Mesenchymal stem cell (in vitro differentiated cells and primary cell): ENCODE results near the gene C17orf67.

Experiments used
- DNase-seq: peaks from one replicate; pipeline ENCODE4 v3.0.0-alpha.2; 2013
- H2AFZ ChIP-seq: one replicate; pipeline ENCODE4 v1.6.1; 2013; ENCODE audit warnings: low read depth, mild to moderate bottlenecking, control low read depth, inconsistent platforms, low read length, moderate library complexity
- H2AK5ac ChIP-seq: 2 replicates; pipeline ENCODE4 v1.6.1; 2013; ENCODE audit warnings: low read length, moderate library complexity, mild to moderate bottlenecking, inconsistent platforms; ENCODE audit not compliant: severe bottlenecking
- H2BK120ac ChIP-seq: one replicate; pipeline ENCODE4 v1.6.1; 2013; ENCODE audit warnings: low read depth, mild to moderate bottlenecking, inconsistent platforms, low read length, moderate library complexity
- H2BK12ac ChIP-seq, 2 experiments: one replicate each; pipeline ENCODE4 v1.6.1; 2013; ENCODE audit warnings: inconsistent platforms in 2 of 2, low read length in 2 of 2, mild to moderate bottlenecking in 2 of 2, moderate library complexity in 2 of 2, control low read depth in 1 of 2
- H2BK15ac ChIP-seq: one replicate; pipeline ENCODE4 v1.6.1; 2013; ENCODE audit warnings: mild to moderate bottlenecking, low read depth, inconsistent platforms; ENCODE audit not compliant: poor library complexity, severe bottlenecking
- H2BK5ac ChIP-seq: 2 replicates; pipeline ENCODE4 v1.6.1; 2013; ENCODE audit warnings: low read depth, mild to moderate bottlenecking, low read length, control low read depth, inconsistent platforms; ENCODE audit not compliant: poor library complexity, severe bottlenecking
- H3K14ac ChIP-seq, 2 experiments: one replicate each; pipeline ENCODE4 v1.6.1; 2013; ENCODE audit warnings: inconsistent platforms in 2 of 2, low read length in 2 of 2, control low read depth in 1 of 2, mild to moderate bottlenecking in 1 of 2, moderate library complexity in 1 of 2
- H3K18ac ChIP-seq, 2 experiments: one replicate each; pipeline ENCODE4 v1.6.1; 2013; ENCODE audit warnings: inconsistent platforms in 2 of 2, low read length in 2 of 2, control low read depth in 1 of 2, low read depth in 1 of 2, mild to moderate bottlenecking in 1 of 2
- H3K23ac ChIP-seq, 2 experiments: one replicate each; pipeline ENCODE4 v1.6.1; 2013; ENCODE audit warnings: inconsistent platforms in 2 of 2, low read length in 2 of 2, mild to moderate bottlenecking in 2 of 2, moderate library complexity in 2 of 2, control low read depth in 1 of 2
- H3K27ac ChIP-seq: 2 replicates; pipeline ENCODE4 v1.5.1; 2013; ENCODE audit warnings: mild to moderate bottlenecking, moderate library complexity, low read length, control low read depth, inconsistent platforms; ENCODE audit not compliant: poor library complexity, severe bottlenecking
- H3K27me3 ChIP-seq, 2 experiments: 2 replicates each; pipeline versions ENCODE4 v1.6.1 to v1.7.0; 2013; ENCODE audit warnings: low read length in 2 of 2, mild to moderate bottlenecking in 2 of 2, moderate library complexity in 2 of 2, control low read depth in 1 of 2, inconsistent platforms in 1 of 2; ENCODE audit not compliant: control insufficient read depth in 1 of 2, insufficient read depth in 1 of 2
- H3K36me3 ChIP-seq, 2 experiments: 2 replicates each; pipeline versions ENCODE4 v1.6.1 to v1.7.0; 2013; ENCODE audit warnings: low read length in 2 of 2, control low read depth in 1 of 2, inconsistent platforms in 1 of 2, low read depth in 1 of 2, mild to moderate bottlenecking in 1 of 2; ENCODE audit not compliant: insufficient read depth in 2 of 2, control insufficient read depth in 1 of 2
- H3K4ac ChIP-seq, 2 experiments: one replicate each; pipeline ENCODE4 v1.6.1; 2013; ENCODE audit warnings: inconsistent platforms in 2 of 2, low read length in 2 of 2, mild to moderate bottlenecking in 2 of 2, moderate library complexity in 2 of 2, control low read depth in 1 of 2, low read depth in 1 of 2
- H3K4me1 ChIP-seq: 2 replicates; pipeline ENCODE4 v1.6.1; 2013; ENCODE audit warnings: low read depth, low read length, control low read depth; ENCODE audit not compliant: control insufficient read depth, insufficient read depth
- H3K4me2 ChIP-seq: 2 replicates; pipeline ENCODE4 v1.6.1; 2013; ENCODE audit warnings: low read length, mild to moderate bottlenecking, inconsistent platforms; ENCODE audit not compliant: poor library complexity, severe bottlenecking
- H3K4me3 ChIP-seq, 2 experiments: 2 replicates each; pipeline versions ENCODE4 v1.5.1 to v1.7.0; 2013; ENCODE audit warnings: low read length in 2 of 2, mild to moderate bottlenecking in 2 of 2, control low read depth in 1 of 2, low read depth in 1 of 2; ENCODE audit not compliant: insufficient read depth in 1 of 2
- H3K79me1 ChIP-seq: replicated peaks from 2 replicates; pipeline ENCODE4 v1.6.1; 2013; ENCODE audit warnings: mild to moderate bottlenecking, control low read depth, low read length, inconsistent platforms; ENCODE audit not compliant: poor library complexity, severe bottlenecking
- H3K9ac ChIP-seq: 2 replicates; pipeline ENCODE4 v1.7.0; 2013; ENCODE audit warnings: mild to moderate bottlenecking, low read length, moderate library complexity
- H3K9me3 ChIP-seq: 2 replicates; pipeline ENCODE4 v1.7.0; 2013; ENCODE audit warnings: mild to moderate bottlenecking, low read length; ENCODE audit not compliant: control insufficient read depth
- H4K8ac ChIP-seq: one replicate; pipeline ENCODE4 v1.6.1; 2013; ENCODE audit warnings: inconsistent platforms, mild to moderate bottlenecking, low read length, moderate library complexity
- H4K91ac ChIP-seq: one replicate; pipeline ENCODE4 v1.6.1; 2013; ENCODE audit warnings: mild to moderate bottlenecking, low read length, inconsistent platforms
- WGBS: methylation state at CpG from one replicate; pipeline ENCODE4 v1.1.7; 2013; ENCODE audit warnings: mixed read lengths; 5-methylcytosine and 5-hydroxymethylcytosine counted together

C17orf67 gene

DNA sequence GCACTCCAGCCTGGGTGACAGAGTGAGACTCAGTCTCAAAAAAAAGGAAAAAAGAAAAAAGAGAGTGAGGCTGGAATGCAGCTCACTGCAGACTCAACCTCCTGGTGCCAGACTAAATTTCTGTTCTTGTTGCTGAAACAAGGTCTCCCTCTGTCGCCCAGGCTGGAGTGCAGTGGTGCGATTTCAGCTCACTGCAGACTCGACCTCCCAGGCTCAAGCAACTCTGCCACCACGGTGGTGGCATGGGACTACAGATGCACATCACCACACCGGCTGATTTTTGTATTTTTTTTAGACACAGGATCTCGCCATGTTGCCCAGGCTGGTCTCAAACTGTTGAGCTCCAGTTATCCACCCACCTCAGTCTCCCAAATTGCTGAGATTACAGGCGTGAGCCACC, 45.6 kb upstream of the C17orf67 start:
- H2AFZ ChIP-seq = no peak overlapping the region
- H3K4me3 ChIP-seq = no peak overlapping the region
- no peak overlapping the region for H3K9ac ChIP-seq
- no peak overlapping the region for H3K18ac ChIP-seq
- H2BK120ac ChIP-seq = no peak overlapping the region
- H2BK15ac ChIP-seq = no peak overlapping the region
- H3K79me1 ChIP-seq = no peaks in the 10 kb centered on the region
- no peak overlapping the region for H3K14ac ChIP-seq
- H3K4ac ChIP-seq = no peak overlapping the region
- H4K8ac ChIP-seq = no peak overlapping the region
- no peak overlapping the region for H3K27ac ChIP-seq
- H3K9me3 ChIP-seq = no peaks in the 10 kb centered on the region
- DNase-seq = no peak
- H2AK5ac ChIP-seq = no peak overlapping the region
- no peaks in the 10 kb centered on the region for H3K36me3 ChIP-seq
- no peak overlapping the region for H3K23ac ChIP-seq
- WGBS = 87% methylated on average over 7 of the region's 7 CpGs
- no peak overlapping the region for H3K4me2 ChIP-seq
- H2BK12ac ChIP-seq = no peak overlapping the region
- H4K91ac ChIP-seq = no peak overlapping the region
- H3K27me3 ChIP-seq = peaks cover 0 to 8% of the 10 kb centered on the region in 2 experiments
- H3K4me1 ChIP-seq = no peaks in the 10 kb centered on the region
- H2BK5ac ChIP-seq = no peak overlapping the region

DNA sequence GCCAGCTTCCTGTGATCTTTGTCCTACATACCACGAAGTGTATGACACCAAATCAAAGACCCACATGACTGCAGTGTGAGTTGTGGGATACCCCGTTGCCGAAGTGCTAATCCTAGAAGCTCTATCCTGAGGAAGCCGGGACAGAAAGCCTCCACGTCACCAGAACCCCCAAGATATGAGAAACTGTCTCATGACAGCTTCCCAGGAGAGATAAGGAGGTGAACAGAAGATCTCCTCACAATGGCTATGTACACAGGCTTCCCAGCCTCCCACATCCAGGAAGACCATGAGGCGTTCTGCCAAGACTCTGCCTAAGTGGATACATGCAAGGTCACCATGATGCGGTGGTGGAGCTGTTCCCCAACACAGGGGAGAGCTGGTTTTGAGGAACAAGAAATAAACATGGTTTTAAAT, 43.1 kb upstream of the C17orf67 start:
- Histone ChIP-seq H3K27me3 (peaks cover 0 to 8% of the 10 kb centered on the region in 2 experiments), H4K8ac (no peak overlapping the region), H3K36me3 (no peaks in the 10 kb centered on the region), H2AK5ac (no peak overlapping the region), H3K4me1 (no peaks in the 10 kb centered on the region), H3K4me2 (no peak overlapping the region), H3K14ac (no peak overlapping the region), H3K4ac (no peak overlapping the region), H3K9me3 (no peaks in the 10 kb centered on the region), H3K27ac (no peak overlapping the region), H2AFZ (no peak overlapping the region), H3K18ac (no peak overlapping the region), H3K9ac (no peak overlapping the region), H2BK120ac (no peak overlapping the region), H3K79me1 (no peaks in the 10 kb centered on the region), H2BK5ac (no peak overlapping the region), H2BK15ac (no peak overlapping the region), H3K4me3 (no peak overlapping the region), H3K23ac (no peak overlapping the region), H4K91ac (no peak overlapping the region), H2BK12ac (no peak overlapping the region)
- WGBS = 93% methylated on average over 6 of the region's 7 CpGs
- DNase-seq = no peak

DNA sequence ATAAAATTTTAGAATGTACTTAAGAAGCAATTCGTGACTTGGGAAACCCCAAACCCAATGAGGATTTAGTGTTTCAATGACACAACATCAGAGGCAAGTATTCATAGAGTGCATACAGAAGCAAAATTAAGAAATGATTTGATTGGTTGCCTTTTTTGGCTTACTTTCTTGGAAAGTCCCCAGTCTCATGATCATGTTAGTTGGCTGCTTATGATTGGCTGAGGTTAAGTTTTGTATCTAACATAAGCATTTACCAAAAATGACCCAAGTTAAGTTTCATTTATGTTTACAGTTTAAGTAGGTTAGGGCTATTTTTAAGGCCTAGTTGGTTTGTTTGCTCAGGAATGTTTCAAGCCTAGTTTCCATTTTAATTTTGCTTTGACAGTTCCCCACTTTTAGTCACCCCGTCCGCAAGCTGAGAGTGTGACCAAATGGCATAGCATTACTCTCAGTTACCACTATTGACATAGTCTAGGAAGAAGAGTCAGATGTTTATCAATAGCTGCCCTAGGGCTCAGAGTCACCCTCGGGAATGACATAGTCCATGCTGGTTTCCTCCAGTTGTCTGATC, 36.4 kb upstream of the C17orf67 start:
- Histone ChIP-seq H3K4me1 (no peaks in the 10 kb centered on the region), H2AK5ac (no peak overlapping the region), H3K4me3 (no peak overlapping the region), H3K14ac (no peak overlapping the region), H2BK15ac (no peak overlapping the region), H2BK120ac (no peak overlapping the region), H2BK12ac (no peak overlapping the region), H3K27ac (no peak overlapping the region), H3K4ac (no peak overlapping the region), H3K36me3 (no peaks in the 10 kb centered on the region), H3K9ac (no peak overlapping the region), H3K27me3 (no peaks in the 10 kb centered on the region), H4K91ac (no peak overlapping the region), H3K23ac (no peak overlapping the region), H2BK5ac (no peak overlapping the region), H3K9me3 (no peaks in the 10 kb centered on the region), H3K18ac (no peak overlapping the region), H4K8ac (no peak overlapping the region), H3K79me1 (no peaks in the 10 kb centered on the region), H3K4me2 (no peak overlapping the region), H2AFZ (no peak overlapping the region)
- WGBS = 92% methylated on average over 3 of the region's 4 CpGs
- peak; percentile 3 for DNase-seq

DNA sequence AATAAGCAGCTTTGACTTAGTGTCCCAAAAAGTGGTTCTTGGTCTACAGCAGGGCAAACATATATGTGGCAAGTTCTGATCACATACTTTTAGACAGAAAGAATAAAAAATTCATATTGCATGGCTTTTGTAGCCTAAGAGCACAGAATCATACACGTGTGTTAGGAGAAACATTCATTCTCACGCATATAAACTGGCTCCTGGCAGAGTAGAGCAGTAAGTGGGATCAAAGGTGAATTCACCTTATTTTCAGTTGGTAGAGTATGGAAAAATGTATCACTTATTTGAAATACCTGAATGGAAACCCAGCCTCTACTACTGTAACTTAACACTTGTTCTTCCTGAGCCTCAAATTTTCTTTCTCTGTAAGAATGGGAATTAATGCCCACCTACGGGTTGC, 35.0 kb upstream of the C17orf67 start:
- H3K4ac ChIP-seq = no peak overlapping the region
- no peak overlapping the region for H2BK12ac ChIP-seq
- H3K27me3 ChIP-seq = no peaks in the 10 kb centered on the region
- H3K36me3 ChIP-seq = peaks cover 0 to 3% of the 10 kb centered on the region in 2 experiments
- H3K23ac ChIP-seq = no peak overlapping the region
- H3K4me2 ChIP-seq = no peak overlapping the region
- no peak overlapping the region for H2AK5ac ChIP-seq
- peaks cover 2% of the 10 kb centered on the region for H3K79me1 ChIP-seq
- no peak overlapping the region for H3K9ac ChIP-seq
- no peak overlapping the region for H3K14ac ChIP-seq
- DNase-seq = no peak
- H4K91ac ChIP-seq = no peak overlapping the region
- 99% methylated on average over 3 of the region's 3 CpGs for WGBS
- H3K9me3 ChIP-seq = no peaks in the 10 kb centered on the region
- no peak overlapping the region for H2AFZ ChIP-seq
- no peak overlapping the region for H4K8ac ChIP-seq
- no peak overlapping the region for H3K18ac ChIP-seq
- H2BK5ac ChIP-seq = no peak overlapping the region
- no peaks in the 10 kb centered on the region for H3K4me1 ChIP-seq
- no peak overlapping the region for H3K4me3 ChIP-seq
- no peak overlapping the region for H2BK120ac ChIP-seq
- H3K27ac ChIP-seq = no peak overlapping the region
- no peak overlapping the region for H2BK15ac ChIP-seq
